ENCODE results near the gene PPP1R9B.

The PPP1R9B gene

GRCh38 chr17:50134206-50135110 lies 16.0 kb downstream of the PPP1R9B start:
- TF ChIP-seq EZH2 (IDR thresholded peaks at IDR 0.05; ENCODE audit: borderline replicate concordance, low read length), result no peak
- TF ChIP-seq CTCF (IDR thresholded peaks at IDR 0.05; ENCODE audit: low read length), result no peak
- no peak overlapping the region for H3K27ac ChIP-seq (ENCODE audit: low read depth, low read length, poor library complexity, severe bottlenecking)

GRCh38 chr17:50133769-50134099 lies 16.7 kb downstream of the PPP1R9B start:
- TF ChIP-seq CTCF (IDR thresholded peaks at IDR 0.05; ENCODE audit: low read length) (no peak), EZH2 (IDR thresholded peaks at IDR 0.05; ENCODE audit: borderline replicate concordance, low read length) (no peak)
- Histone ChIP-seq H3F3A (ENCODE audit: insufficient read depth, low read length) (no peaks in the 10 kb centered on the region), H3K4me3 (ENCODE audit: low read depth, low read length, poor library complexity, severe bottlenecking) (no peak overlapping the region), H3K4me2 (ENCODE audit: low read length) (no peak overlapping the region), H3K9me3 (ENCODE audit: low read length) (no peaks in the 10 kb centered on the region), H3K27ac (ENCODE audit: low read depth, low read length, poor library complexity, severe bottlenecking) (no peak overlapping the region), H4K20me1 (ENCODE audit: insufficient read depth, low read length) (no peaks in the 10 kb centered on the region), H3K9me2 (ENCODE audit: low read depth, low read length) (no peaks in the 10 kb centered on the region), H3K27me3 (ENCODE audit: insufficient read depth, low read length) (peaks cover under 1% of the 10 kb centered on the region; the same call in 1 of the 2 replicates), H2AFZ (ENCODE audit: low read length) (no peak overlapping the region), H3K36me3 (ENCODE audit: insufficient read depth, low read length) (peaks cover 46% of the 10 kb centered on the region), H3K79me2 (ENCODE audit: insufficient read depth, low read length) (no peaks in the 10 kb centered on the region), H3K4me1 (ENCODE audit: insufficient read depth, low read length, severe bottlenecking) (peaks cover 3% of the 10 kb centered on the region), H3K9ac (ENCODE audit: low read length) (no peak overlapping the region)

More at GRCh38 chr17:50134206-50135110, 16.0 kb downstream of the PPP1R9B start:
- Histone ChIP-seq H3K4me2 (ENCODE audit: low read length) (no peak overlapping the region), H3F3A (ENCODE audit: insufficient read depth, low read length) (no peaks in the 10 kb centered on the region), H3K9ac (ENCODE audit: low read length) (no peak overlapping the region), H3K36me3 (ENCODE audit: insufficient read depth, low read length) (peaks cover 53% of the 10 kb centered on the region), H3K27me3 (ENCODE audit: insufficient read depth, low read length) (no peaks in the 10 kb centered on the region), H3K9me3 (ENCODE audit: low read length) (no peaks in the 10 kb centered on the region), H4K20me1 (ENCODE audit: insufficient read depth, low read length) (no peaks in the 10 kb centered on the region), H3K4me3 (ENCODE audit: low read depth, low read length, poor library complexity, severe bottlenecking) (no peak overlapping the region), H2AFZ (ENCODE audit: low read length) (no peak overlapping the region), H3K9me2 (ENCODE audit: low read depth, low read length) (no peaks in the 10 kb centered on the region), H3K4me1 (ENCODE audit: insufficient read depth, low read length, severe bottlenecking) (peaks cover 3% of the 10 kb centered on the region), H3K79me2 (ENCODE audit: insufficient read depth, low read length) (no peaks in the 10 kb centered on the region)

GRCh38 chr17:50133028-50133768 lies 17.3 kb downstream of the PPP1R9B start:
- Histone ChIP-seq H3K4me3 (ENCODE audit: low read depth, low read length, poor library complexity, severe bottlenecking) (no peak overlapping the region), H3K4me2 (ENCODE audit: low read length) (no peak overlapping the region), H4K20me1 (ENCODE audit: insufficient read depth, low read length) (no peaks in the 10 kb centered on the region), H3K27ac (ENCODE audit: low read depth, low read length, poor library complexity, severe bottlenecking) (no peak overlapping the region), H3K27me3 (ENCODE audit: insufficient read depth, low read length) (peaks cover 5% of the 10 kb centered on the region; the same call in 1 of the 2 replicates), H3K9me2 (ENCODE audit: low read depth, low read length) (no peaks in the 10 kb centered on the region), H3F3A (ENCODE audit: insufficient read depth, low read length) (no peaks in the 10 kb centered on the region), H3K4me1 (ENCODE audit: insufficient read depth, low read length, severe bottlenecking) (peaks cover 3% of the 10 kb centered on the region), H3K9ac (ENCODE audit: low read length) (no peak overlapping the region), H2AFZ (ENCODE audit: low read length) (no peak overlapping the region), H3K9me3 (ENCODE audit: low read length) (no peaks in the 10 kb centered on the region), H3K79me2 (ENCODE audit: insufficient read depth, low read length) (no peaks in the 10 kb centered on the region), H3K36me3 (ENCODE audit: insufficient read depth, low read length) (peaks cover 41% of the 10 kb centered on the region)
- TF ChIP-seq CTCF (IDR thresholded peaks at IDR 0.05; ENCODE audit: low read length), result no peak
- no peak for TF ChIP-seq EZH2 (IDR thresholded peaks at IDR 0.05; ENCODE audit: borderline replicate concordance, low read length)
